Endodermal cell (in vitro differentiated cells): ENCODE results near the gene ARID5B. TPM values are rescaled to one million over a fixed set of nuclear protein-coding genes. Genes with fewer than 3 reads are reported as not detected.

Experiments
- DNase-seq: peaks from one replicate; pipeline ENCODE4 v3.0.0-alpha.2; 2017
- H3K27ac ChIP-seq: 2 replicates; pipeline ENCODE4 v1.5.1; 2013; ENCODE audit warnings: mild to moderate bottlenecking, low read depth, low read length, moderate library complexity
- H3K27me3 ChIP-seq: 2 replicates; pipeline ENCODE4 v1.6.1; 2013; ENCODE audit warnings: mild to moderate bottlenecking, low read length, moderate library complexity; ENCODE audit not compliant: insufficient read depth, control insufficient read depth, poor library complexity, severe bottlenecking
- H3K36me3 ChIP-seq: 2 replicates; pipeline ENCODE4 v1.7.0; 2013; ENCODE audit warnings: mild to moderate bottlenecking, low read length, moderate library complexity; ENCODE audit not compliant: control insufficient read depth, insufficient read depth
- H3K4me1 ChIP-seq: one replicate; pipeline ENCODE4 v1.7.0; 2013; ENCODE audit warnings: low read length; ENCODE audit not compliant: control insufficient read depth, insufficient read depth
- H3K4me3 ChIP-seq: 2 replicates; pipeline ENCODE4 v1.5.1; 2013; ENCODE audit warnings: mild to moderate bottlenecking, low read length, moderate library complexity
- H3K9ac ChIP-seq: 2 replicates; pipeline ENCODE4 v1.6.1; 2013; ENCODE audit warnings: mild to moderate bottlenecking, low read length, moderate library complexity; ENCODE audit not compliant: poor library complexity, severe bottlenecking; ENCODE audit errors: extremely low read depth
- H3K9me3 ChIP-seq: 2 replicates; pipeline ENCODE4 v1.6.1; 2013; ENCODE audit warnings: mild to moderate bottlenecking, low read length, moderate library complexity; ENCODE audit not compliant: control insufficient read depth
- H3K27ac Mint-ChIP-seq: 2 replicates; pipeline ENCODE4 v1.8.0; 2020; ENCODE audit warnings: mixed read lengths
- H3K27me3 Mint-ChIP-seq: 2 replicates; pipeline ENCODE4 v1.8.0; 2021; ENCODE audit warnings: mild to moderate bottlenecking, mixed read lengths; ENCODE audit not compliant: insufficient read depth
- H3K36me3 Mint-ChIP-seq: 2 replicates; pipeline ENCODE4 v1.8.0; 2020; ENCODE audit warnings: low read depth, mixed read lengths
- H3K4me1 Mint-ChIP-seq: 2 replicates; pipeline ENCODE4 v1.8.0; 2020; ENCODE audit warnings: mixed read lengths
- H3K4me3 Mint-ChIP-seq: 2 replicates; pipeline ENCODE4 v1.8.0; 2020; ENCODE audit warnings: mild to moderate bottlenecking, moderate library complexity, mixed read lengths
- H3K9me3 Mint-ChIP-seq: 2 replicates; pipeline ENCODE4 v1.8.0; 2020; ENCODE audit warnings: mild to moderate bottlenecking, mixed read lengths
- WGBS, 2 experiments: methylation state at CpG; one replicate each; pipeline versions ENCODE4 v1.1.5 to v1.1.7; 2013; ENCODE audit warnings: missing lambda C conversion rate in 2 of 2, mixed read lengths in 1 of 2; ENCODE audit not compliant: insufficient coverage in 1 of 2, insufficient read length in 1 of 2; 5-methylcytosine and 5-hydroxymethylcytosine counted together
- total RNA-seq, 2 donors: library from RNA; stranded (reverse); fragmentation: NEBNext Ultra II Directional in 1 of 2; extraction: Animal tissue kit (Norgen Biotek cat#: 25700) in 1 of 2; gene quantifications; 2 replicates in 1 of 2; 3 replicates in 1 of 2; pipeline ENCODE4 v1.2.1, GENCODE V29; 2021
- TF ChIP-seq, protein P1 (sequence below): fragments of 200-600 bp; sonication (generic); conservative IDR thresholded peaks from 2 replicates; pipeline ENCODE4 v1.5.0; 2021; ENCODE audit warnings: antibody characterized with exemption, mild to moderate bottlenecking

The ARID5B gene
- total RNA-seq, 2 donors from 2014 or later: 1.2 to 1.8 TPM

DNA sequence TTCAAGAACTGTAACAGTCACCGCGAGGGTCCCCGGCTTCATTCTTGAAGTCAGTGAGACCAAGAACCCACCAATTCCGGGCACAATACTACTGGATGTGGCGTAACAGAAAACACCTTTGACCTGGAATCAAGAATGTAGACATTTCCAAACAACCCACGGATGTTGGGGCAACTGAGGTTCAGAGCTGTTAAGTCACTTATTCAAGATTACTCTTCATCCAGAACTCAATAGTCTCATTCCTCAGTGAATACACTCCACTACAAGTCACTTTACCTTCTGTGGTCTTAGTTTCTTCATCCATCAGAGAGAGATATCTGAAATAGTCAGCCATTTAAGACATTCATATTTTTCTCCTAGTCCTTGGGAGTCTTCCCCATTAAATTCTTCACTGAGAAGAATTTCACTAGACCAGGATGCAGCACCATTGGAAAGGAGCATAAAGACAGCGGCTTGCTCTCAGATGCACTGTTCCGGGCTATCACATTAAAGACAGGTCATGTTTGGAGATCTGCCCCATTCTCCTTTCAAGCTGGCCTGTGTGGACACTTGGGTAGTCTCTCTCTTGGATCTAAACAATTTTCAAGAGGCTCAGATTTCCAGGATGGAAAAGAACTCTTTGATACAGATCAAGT lies 32.3 kb upstream of the ARID5B start:
- no peak for DNase-seq
- H3K27me3 Mint-ChIP-seq: peaks cover 2% of the 10 kb centered on the region
- Histone ChIP-seq H3K9me3 (no peaks in the 10 kb centered on the region), H3K4me1 (no peaks in the 10 kb centered on the region), H3K27me3 (no peaks in the 10 kb centered on the region), H3K4me3 (no peak overlapping the region), H3K27ac (no peak overlapping the region), H3K36me3 (no peaks in the 10 kb centered on the region), H3K9ac (no peak overlapping the region)
- peaks cover 10% of the 10 kb centered on the region for H3K4me1 Mint-ChIP-seq
- 94 to 97% methylated on average over 6 to 8 of the region's 8 CpGs for WGBS, 2 experiments
- no peak overlapping the region for H3K27ac Mint-ChIP-seq
- TF ChIP-seq, protein P1, sequence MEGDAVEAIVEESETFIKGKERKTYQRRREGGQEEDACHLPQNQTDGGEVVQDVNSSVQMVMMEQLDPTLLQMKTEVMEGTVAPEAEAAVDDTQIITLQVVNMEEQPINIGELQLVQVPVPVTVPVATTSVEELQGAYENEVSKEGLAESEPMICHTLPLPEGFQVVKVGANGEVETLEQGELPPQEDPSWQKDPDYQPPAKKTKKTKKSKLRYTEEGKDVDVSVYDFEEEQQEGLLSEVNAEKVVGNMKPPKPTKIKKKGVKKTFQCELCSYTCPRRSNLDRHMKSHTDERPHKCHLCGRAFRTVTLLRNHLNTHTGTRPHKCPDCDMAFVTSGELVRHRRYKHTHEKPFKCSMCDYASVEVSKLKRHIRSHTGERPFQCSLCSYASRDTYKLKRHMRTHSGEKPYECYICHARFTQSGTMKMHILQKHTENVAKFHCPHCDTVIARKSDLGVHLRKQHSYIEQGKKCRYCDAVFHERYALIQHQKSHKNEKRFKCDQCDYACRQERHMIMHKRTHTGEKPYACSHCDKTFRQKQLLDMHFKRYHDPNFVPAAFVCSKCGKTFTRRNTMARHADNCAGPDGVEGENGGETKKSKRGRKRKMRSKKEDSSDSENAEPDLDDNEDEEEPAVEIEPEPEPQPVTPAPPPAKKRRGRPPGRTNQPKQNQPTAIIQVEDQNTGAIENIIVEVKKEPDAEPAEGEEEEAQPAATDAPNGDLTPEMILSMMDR: no peak
- no peak overlapping the region for H3K4me3 Mint-ChIP-seq
- H3K9me3 Mint-ChIP-seq: peaks cover 9% of the 10 kb centered on the region
- H3K36me3 Mint-ChIP-seq: no peaks in the 10 kb centered on the region

DNA sequence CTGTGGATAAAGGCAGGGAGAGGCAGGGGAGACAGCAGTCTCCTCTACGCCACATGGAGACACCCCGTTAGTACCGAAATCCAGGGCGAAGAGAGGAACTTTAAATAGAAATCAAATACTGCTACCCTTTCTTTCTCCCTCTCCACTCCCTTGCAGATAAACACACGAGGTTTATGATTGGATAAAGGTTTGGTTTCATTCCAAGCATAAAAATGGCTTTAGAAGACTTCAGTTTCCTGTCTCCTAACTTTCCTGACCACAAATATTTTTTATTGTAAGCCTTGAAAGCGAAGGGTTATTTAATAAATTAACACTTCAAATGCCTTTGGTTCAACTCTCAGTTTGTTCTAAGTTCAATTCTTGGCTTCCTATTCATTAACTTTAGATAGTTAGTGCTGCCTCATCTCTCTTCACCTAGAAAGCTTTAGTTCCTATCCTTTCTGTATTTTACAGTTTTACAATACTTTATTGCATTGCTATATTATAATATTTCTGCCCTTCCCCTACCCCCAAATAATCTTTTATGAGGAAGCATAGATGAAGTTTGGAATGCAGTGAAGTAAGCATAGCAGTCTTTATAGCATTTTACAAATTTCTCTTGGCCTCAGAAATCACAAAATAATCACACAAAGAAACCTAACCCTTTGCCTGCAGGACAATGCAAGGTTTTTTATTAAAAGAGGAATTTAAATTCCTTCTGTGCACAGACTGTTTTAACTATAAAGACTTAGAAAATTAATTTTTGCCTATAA lies 31.5 kb upstream of the ARID5B start:
- no peaks in the 10 kb centered on the region for H3K4me1 ChIP-seq
- WGBS, 2 experiments: 90 to 92% methylated on average over 2 to 6 of the region's 6 CpGs
- H3K4me3 Mint-ChIP-seq: no peak overlapping the region
- no peaks in the 10 kb centered on the region for H3K36me3 ChIP-seq
- H3K4me1 Mint-ChIP-seq: peaks cover 10% of the 10 kb centered on the region
- no peaks in the 10 kb centered on the region for H3K36me3 Mint-ChIP-seq
- H3K27me3 Mint-ChIP-seq: peaks cover 3% of the 10 kb centered on the region
- H3K9ac ChIP-seq: no peak overlapping the region
- no peaks in the 10 kb centered on the region for H3K27me3 ChIP-seq
- H3K9me3 ChIP-seq: no peaks in the 10 kb centered on the region
- no peak overlapping the region for H3K4me3 ChIP-seq
- TF ChIP-seq, protein P1: no peak
- no peak overlapping the region for H3K27ac Mint-ChIP-seq
- H3K9me3 Mint-ChIP-seq: peaks cover 9% of the 10 kb centered on the region
- no peak for DNase-seq
- no peak overlapping the region for H3K27ac ChIP-seq

DNA sequence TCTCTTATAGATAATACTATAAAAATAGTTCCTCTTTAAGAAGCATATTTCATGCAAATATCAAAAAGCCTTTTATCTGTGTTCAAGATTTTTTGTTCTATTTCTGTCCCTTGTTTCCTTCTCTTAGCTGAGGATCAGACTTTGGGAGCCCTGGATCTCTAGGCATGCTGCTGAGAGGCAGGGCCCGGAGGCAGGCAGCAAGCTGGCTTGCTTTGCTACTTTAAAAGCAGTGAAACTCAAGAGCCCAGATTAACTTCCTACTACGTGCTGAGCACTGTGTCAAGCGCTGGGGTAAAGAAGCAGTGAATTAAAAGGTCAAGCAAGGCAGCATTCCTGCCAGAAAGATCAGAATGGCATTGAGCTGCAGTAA lies 31.0 kb upstream of the ARID5B start:
- H3K27ac ChIP-seq: no peak overlapping the region
- Mint-ChIP-seq H3K27me3 (peaks cover 6% of the 10 kb centered on the region), H3K4me1 (peaks cover 10% of the 10 kb centered on the region), H3K4me3 (no peak overlapping the region), H3K9me3 (peaks cover 9% of the 10 kb centered on the region), H3K36me3 (no peaks in the 10 kb centered on the region), H3K27ac (no peak overlapping the region)
- no peak overlapping the region for H3K9ac ChIP-seq
- H3K4me3 ChIP-seq: no peak overlapping the region
- TF ChIP-seq, protein P1: no peak
- H3K27me3 ChIP-seq: no peaks in the 10 kb centered on the region
- H3K4me1 ChIP-seq: no peaks in the 10 kb centered on the region
- H3K36me3 ChIP-seq: no peaks in the 10 kb centered on the region
- no peaks in the 10 kb centered on the region for H3K9me3 ChIP-seq
- 90 to 93% methylated on average over 2 to 3 of the region's 3 CpGs for WGBS, 2 experiments
- no peak for DNase-seq
